ENCODE data around the gene LIM2. TPM values are rescaled to one million over a fixed set of nuclear protein-coding genes. Genes with fewer than 3 reads are reported as not detected.

LIM2 gene
- total and polyA plus RNA-seq, 2 experiments from 2014 or later: not detected

GRCh38 chr19:51359294-51359693, 28.5 kb downstream of the LIM2 start (continued):
- TF ChIP-seq, protein P1, sequence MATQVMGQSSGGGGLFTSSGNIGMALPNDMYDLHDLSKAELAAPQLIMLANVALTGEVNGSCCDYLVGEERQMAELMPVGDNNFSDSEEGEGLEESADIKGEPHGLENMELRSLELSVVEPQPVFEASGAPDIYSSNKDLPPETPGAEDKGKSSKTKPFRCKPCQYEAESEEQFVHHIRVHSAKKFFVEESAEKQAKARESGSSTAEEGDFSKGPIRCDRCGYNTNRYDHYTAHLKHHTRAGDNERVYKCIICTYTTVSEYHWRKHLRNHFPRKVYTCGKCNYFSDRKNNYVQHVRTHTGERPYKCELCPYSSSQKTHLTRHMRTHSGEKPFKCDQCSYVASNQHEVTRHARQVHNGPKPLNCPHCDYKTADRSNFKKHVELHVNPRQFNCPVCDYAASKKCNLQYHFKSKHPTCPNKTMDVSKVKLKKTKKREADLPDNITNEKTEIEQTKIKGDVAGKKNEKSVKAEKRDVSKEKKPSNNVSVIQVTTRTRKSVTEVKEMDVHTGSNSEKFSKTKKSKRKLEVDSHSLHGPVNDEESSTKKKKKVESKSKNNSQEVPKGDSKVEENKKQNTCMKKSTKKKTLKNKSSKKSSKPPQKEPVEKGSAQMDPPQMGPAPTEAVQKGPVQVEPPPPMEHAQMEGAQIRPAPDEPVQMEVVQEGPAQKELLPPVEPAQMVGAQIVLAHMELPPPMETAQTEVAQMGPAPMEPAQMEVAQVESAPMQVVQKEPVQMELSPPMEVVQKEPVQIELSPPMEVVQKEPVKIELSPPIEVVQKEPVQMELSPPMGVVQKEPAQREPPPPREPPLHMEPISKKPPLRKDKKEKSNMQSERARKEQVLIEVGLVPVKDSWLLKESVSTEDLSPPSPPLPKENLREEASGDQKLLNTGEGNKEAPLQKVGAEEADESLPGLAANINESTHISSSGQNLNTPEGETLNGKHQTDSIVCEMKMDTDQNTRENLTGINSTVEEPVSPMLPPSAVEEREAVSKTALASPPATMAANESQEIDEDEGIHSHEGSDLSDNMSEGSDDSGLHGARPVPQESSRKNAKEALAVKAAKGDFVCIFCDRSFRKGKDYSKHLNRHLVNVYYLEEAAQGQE (IDR thresholded peaks at IDR 0.05; ENCODE audit: unreplicated experiment): no peak

DNA sequence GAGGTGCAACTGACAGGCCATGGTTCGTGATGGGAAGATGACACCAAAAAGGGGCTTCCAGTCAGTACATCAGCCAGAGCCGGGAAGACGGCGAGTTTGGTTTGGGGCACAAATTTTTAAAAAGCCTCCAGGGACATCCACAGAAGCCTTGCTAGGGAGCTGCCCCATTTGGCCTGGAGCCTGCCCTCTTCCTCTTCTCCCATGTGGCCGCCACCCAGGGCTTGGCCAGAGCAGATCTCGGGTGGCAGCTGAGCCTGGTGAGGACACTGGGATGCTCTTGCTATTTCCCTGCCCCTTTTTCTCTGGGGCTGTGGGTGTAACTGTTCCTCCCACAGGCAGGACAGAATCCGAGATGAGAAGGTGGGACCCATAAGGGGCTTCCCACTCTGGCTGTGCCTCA, 29.8 kb downstream of the LIM2 start:
- no peaks in the 10 kb centered on the region for H3K9me2 ChIP-seq (ENCODE audit: insufficient read depth)

GRCh38 chr19:51356159-51356801, 31.5 kb downstream of the LIM2 start:
- no peak overlapping the region for H3K4me3 Mint-ChIP-seq
- no peak for DNase-seq (ENCODE audit: low spot score)
- Histone ChIP-seq H3K4me3 (no peak overlapping the region), H3K4me1 (ENCODE audit: insufficient read depth) (peaks cover 9% of the 10 kb centered on the region; the same call in 1 of the 2 replicates), H3K27me3 (ENCODE audit: insufficient read depth) (no peaks in the 10 kb centered on the region), H3F3A (replicated peaks; ENCODE audit: low read depth) (no peaks in the 10 kb centered on the region), H3K36me3 (ENCODE audit: insufficient read depth) (no peaks in the 10 kb centered on the region), H2AFZ (no peak overlapping the region), H3K79me2 (replicated peaks; ENCODE audit: insufficient read depth) (no peaks in the 10 kb centered on the region), H3K9me2 (ENCODE audit: insufficient read depth) (no peaks in the 10 kb centered on the region), H3K27ac (ENCODE audit: low read depth) (no peak overlapping the region), H4K20me1 (replicated peaks; ENCODE audit: insufficient read depth) (no peaks in the 10 kb centered on the region), H3K4me2 (no peak overlapping the region)
- peaks cover 10% of the 10 kb centered on the region; the same call in 2 of the 3 replicates for H3K36me3 Mint-ChIP-seq (ENCODE audit: low read depth)
- peaks cover 13% of the 10 kb centered on the region for H3K4me1 Mint-ChIP-seq
- TF ChIP-seq, protein P2, sequence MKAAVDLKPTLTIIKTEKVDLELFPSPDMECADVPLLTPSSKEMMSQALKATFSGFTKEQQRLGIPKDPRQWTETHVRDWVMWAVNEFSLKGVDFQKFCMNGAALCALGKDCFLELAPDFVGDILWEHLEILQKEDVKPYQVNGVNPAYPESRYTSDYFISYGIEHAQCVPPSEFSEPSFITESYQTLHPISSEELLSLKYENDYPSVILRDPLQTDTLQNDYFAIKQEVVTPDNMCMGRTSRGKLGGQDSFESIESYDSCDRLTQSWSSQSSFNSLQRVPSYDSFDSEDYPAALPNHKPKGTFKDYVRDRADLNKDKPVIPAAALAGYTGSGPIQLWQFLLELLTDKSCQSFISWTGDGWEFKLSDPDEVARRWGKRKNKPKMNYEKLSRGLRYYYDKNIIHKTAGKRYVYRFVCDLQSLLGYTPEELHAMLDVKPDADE (IDR thresholded peaks at IDR 0.05): no peak
- TF ChIP-seq CTCF (conservative IDR thresholded peaks at IDR 0.05; ENCODE audit: low read depth in 2 of 2): no peak
- TF ChIP-seq ZNF331 (CRISPR knock-in tag; IDR thresholded peaks at IDR 0.05; ENCODE audit: low read depth): no peak
- TF ChIP-seq STAT1 (IDR thresholded peaks at IDR 0.05; ENCODE audit: unreplicated experiment): no peak
- no peak for TF ChIP-seq NANOG (IDR thresholded peaks at IDR 0.05; ENCODE audit: borderline replicate concordance)
- TF ChIP-seq CREB1 (CRISPR knock-in tag; IDR thresholded peaks at IDR 0.05; ENCODE audit: low read depth): no peak
- ATAC-seq: no peak
- no peaks in the 10 kb centered on the region for H3K9me3 Mint-ChIP-seq
- H3K27ac Mint-ChIP-seq: no peak overlapping the region
- H3K27me3 Mint-ChIP-seq (ENCODE audit: insufficient read depth, low read depth, poor library complexity): peaks cover 2% of the 10 kb centered on the region

More for the DNA sequence above, 29.8 kb downstream of the LIM2 start:
- Mint-ChIP-seq H3K27me3 (ENCODE audit: insufficient read depth, low read depth, poor library complexity) (peaks cover 2% of the 10 kb centered on the region), H3K36me3 (ENCODE audit: low read depth) (no peaks in the 10 kb centered on the region), H3K4me1 (peaks cover 15% of the 10 kb centered on the region), H3K27ac (no peak overlapping the region), H3K9me3 (no peaks in the 10 kb centered on the region), H3K4me3 (no peak overlapping the region)
- no peak overlapping the region for H3K27ac ChIP-seq (ENCODE audit: low read depth)
- peaks cover 9% of the 10 kb centered on the region; the same call in 1 of the 2 replicates for H3K4me1 ChIP-seq (ENCODE audit: insufficient read depth)
- H3K4me2 ChIP-seq: no peak overlapping the region
- H2AFZ ChIP-seq: no peak overlapping the region
- H3K27me3 ChIP-seq (ENCODE audit: insufficient read depth): no peaks in the 10 kb centered on the region
- H3K4me3 ChIP-seq: no peak overlapping the region
- DNase-seq (ENCODE audit: low spot score) (no peak), ATAC-seq (no peak)
- TF ChIP-seq POLR2AphosphoS5 (IDR thresholded peaks at IDR 0.05; ENCODE audit: low read depth): no peak
- TF ChIP-seq JUNB (IDR thresholded peaks at IDR 0.05; ENCODE audit: unreplicated experiment): no peak
- TF ChIP-seq, protein P1 (IDR thresholded peaks at IDR 0.05; ENCODE audit: unreplicated experiment): no peak
- no peaks in the 10 kb centered on the region for H4K20me1 ChIP-seq (replicated peaks; ENCODE audit: insufficient read depth)
- H3F3A ChIP-seq (replicated peaks; ENCODE audit: low read depth): no peaks in the 10 kb centered on the region
- H3K36me3 ChIP-seq (ENCODE audit: insufficient read depth): no peaks in the 10 kb centered on the region
- H3K79me2 ChIP-seq (replicated peaks; ENCODE audit: insufficient read depth): no peaks in the 10 kb centered on the region
